ENCODE measurements around the gene PLSCR3. TPM values are rescaled to one million over a fixed set of nuclear protein-coding genes. Genes with fewer than 3 reads are reported as not detected.

Gene PLSCR3
- total RNA-seq, 2 donors from 2014 or later, result 11.0 to 12.0 TPM

- TF ChIP-seq CTCF (IDR thresholded peaks at IDR 0.05), result no peak
- no peaks in the 10 kb centered on the region for H3K9me3 ChIP-seq
- no peaks in the 10 kb centered on the region for H3K4me1 ChIP-seq
- DNase-seq, result no peak
- H3K9ac ChIP-seq (ENCODE audit: low read depth in 2 of 2, low read length in 2 of 2), result no peak overlapping the region
- intact Hi-C loops (cut with DNase I), result no loop called here
- H3K36me3 ChIP-seq, result no peaks in the 10 kb centered on the region
- no peak overlapping the region for H3K4me3 ChIP-seq
- no peaks in the 10 kb centered on the region for H3K27me3 ChIP-seq
- no peak overlapping the region for H3K27ac ChIP-seq
Observed at GRCh38 chr17:7425756-7426155, 31.4 kb upstream of the PLSCR3 start.

- no peak for TF ChIP-seq CTCF (IDR thresholded peaks at IDR 0.05)
- no peak within 1 kb of the TSS for H3K4me3 ChIP-seq
- no peak within 1 kb of the TSS for H3K9ac ChIP-seq (ENCODE audit: low read depth in 2 of 2, low read length in 2 of 2)
- no peak for DNase-seq
- H3K36me3 ChIP-seq, result no peaks in the 10 kb centered on the region
- no peaks in the 10 kb centered on the region for H3K9me3 ChIP-seq
- no peak within 1 kb of the TSS for H3K27ac ChIP-seq
- intact Hi-C loops (cut with DNase I), result no loop called here
- no peaks in the 10 kb centered on the region for H3K4me1 ChIP-seq
- H3K27me3 ChIP-seq, result no peaks in the 10 kb centered on the region
Observed at GRCh38 chr17:7425316-7425715, 31.0 kb upstream of the PLSCR3 start, which contains the start of gene SPEM2. Gene SPEM2, plus strand, starts transcription at chr17:7425616. Its CDS starts 73 bp downstream, at chr17:7425689.

- no peaks in the 10 kb centered on the region for H3K4me1 ChIP-seq
Observed at GRCh38 chr17:7423679-7424078, 29.4 kb upstream of the PLSCR3 start.

GRCh38 chr17:7421186-7421585, 26.9 kb upstream of the PLSCR3 start:
- no peak for TF ChIP-seq CTCF (IDR thresholded peaks at IDR 0.05)
- H3K36me3 ChIP-seq, result no peaks in the 10 kb centered on the region
- no peaks in the 10 kb centered on the region for H3K27me3 ChIP-seq
- H3K27ac ChIP-seq, result no peak overlapping the region
- no peak overlapping the region for H3K4me3 ChIP-seq
- no peaks in the 10 kb centered on the region for H3K4me1 ChIP-seq
- intact Hi-C loops (cut with DNase I), result no loop called here
- no peaks in the 10 kb centered on the region for H3K9me3 ChIP-seq
- no peak for DNase-seq
- no peak overlapping the region for H3K9ac ChIP-seq (ENCODE audit: low read depth in 2 of 2, low read length in 2 of 2)

More at GRCh38 chr17:7423679-7424078, 29.4 kb upstream of the PLSCR3 start:
- Histone ChIP-seq H3K27ac (no peak overlapping the region), H3K27me3 (no peaks in the 10 kb centered on the region), H3K36me3 (no peaks in the 10 kb centered on the region), H3K4me3 (no peak overlapping the region), H3K9ac (ENCODE audit: low read depth in 2 of 2, low read length in 2 of 2) (no peak overlapping the region), H3K9me3 (no peaks in the 10 kb centered on the region)
- intact Hi-C loops (cut with DNase I), result no loop called here
- DNase-seq, result no peak
- TF ChIP-seq CTCF (IDR thresholded peaks at IDR 0.05), result no peak

- H3K4me3 ChIP-seq, result no peak within 1 kb of the TSS
- H3K9ac ChIP-seq (ENCODE audit: low read depth in 2 of 2, low read length in 2 of 2), result no peak within 1 kb of the TSS
- no peaks in the 10 kb centered on the region for H3K9me3 ChIP-seq
- no peak within 1 kb of the TSS for H3K27ac ChIP-seq
- intact Hi-C loops (cut with DNase I), result no loop called here
- TF ChIP-seq CTCF (IDR thresholded peaks at IDR 0.05), result no peak
- no peak for DNase-seq
- no peaks in the 10 kb centered on the region for H3K4me1 ChIP-seq
- no peaks in the 10 kb centered on the region for H3K36me3 ChIP-seq
- no peaks in the 10 kb centered on the region for H3K27me3 ChIP-seq
Observed at GRCh38 chr17:7419819-7420610, 25.7 kb upstream of the PLSCR3 start, which contains the start of gene SPEM1. Gene SPEM1, plus strand, starts transcription at chr17:7420324. Its CDS starts 61 bp downstream, at chr17:7420385.

All from colonic mucosa (tissue), 4 donors.